ENCODE results near the gene CCDC175. TPM values are rescaled to one million over a fixed set of nuclear protein-coding genes. Genes with fewer than 3 reads are reported as not detected.

The CCDC175 gene
- total and polyA plus RNA-seq, 8 donors = not detected

DNA sequence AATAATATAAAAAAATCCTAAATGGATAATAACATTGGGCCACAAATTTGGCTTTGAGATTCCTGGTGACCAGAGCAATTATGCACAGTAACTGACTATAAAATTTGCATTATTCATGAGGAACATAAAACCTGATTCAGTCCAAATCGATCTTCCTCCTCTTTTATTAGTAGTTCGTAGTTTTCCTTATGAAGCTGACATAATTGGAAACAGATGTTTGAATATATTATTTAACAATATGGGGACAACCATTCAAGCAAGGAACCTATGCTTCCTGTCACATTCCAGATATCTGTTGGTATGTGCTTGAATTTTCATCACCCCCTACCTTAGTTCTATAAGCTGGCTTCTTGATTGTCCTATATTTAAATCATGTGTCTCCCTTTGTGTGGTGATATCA, 34.9 kb downstream of the CCDC175 start:
- no peak for DNase-seq
- 84 to 95% (median 94%) methylated on average over 2 of the region's 2 CpGs for whole genome bisulfite sequencing, 5 donors
- Histone ChIP-seq H3K4me3 (no peak overlapping the region), H3K27me3 (no peaks in the 10 kb centered on the region), H3K36me3 (no peaks in the 10 kb centered on the region), H3K4me1 (no peaks in the 10 kb centered on the region), H3K27ac (no peak overlapping the region), H3K9me3 (no peaks in the 10 kb centered on the region)
- TF ChIP-seq POLR2A (IDR thresholded peaks at IDR 0.05) (no peak), POLR2AphosphoS5 (IDR thresholded peaks at IDR 0.05) (no peak), EP300 (IDR thresholded peaks at IDR 0.05) (no peak)
- TF ChIP-seq, protein P1, sequence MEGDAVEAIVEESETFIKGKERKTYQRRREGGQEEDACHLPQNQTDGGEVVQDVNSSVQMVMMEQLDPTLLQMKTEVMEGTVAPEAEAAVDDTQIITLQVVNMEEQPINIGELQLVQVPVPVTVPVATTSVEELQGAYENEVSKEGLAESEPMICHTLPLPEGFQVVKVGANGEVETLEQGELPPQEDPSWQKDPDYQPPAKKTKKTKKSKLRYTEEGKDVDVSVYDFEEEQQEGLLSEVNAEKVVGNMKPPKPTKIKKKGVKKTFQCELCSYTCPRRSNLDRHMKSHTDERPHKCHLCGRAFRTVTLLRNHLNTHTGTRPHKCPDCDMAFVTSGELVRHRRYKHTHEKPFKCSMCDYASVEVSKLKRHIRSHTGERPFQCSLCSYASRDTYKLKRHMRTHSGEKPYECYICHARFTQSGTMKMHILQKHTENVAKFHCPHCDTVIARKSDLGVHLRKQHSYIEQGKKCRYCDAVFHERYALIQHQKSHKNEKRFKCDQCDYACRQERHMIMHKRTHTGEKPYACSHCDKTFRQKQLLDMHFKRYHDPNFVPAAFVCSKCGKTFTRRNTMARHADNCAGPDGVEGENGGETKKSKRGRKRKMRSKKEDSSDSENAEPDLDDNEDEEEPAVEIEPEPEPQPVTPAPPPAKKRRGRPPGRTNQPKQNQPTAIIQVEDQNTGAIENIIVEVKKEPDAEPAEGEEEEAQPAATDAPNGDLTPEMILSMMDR (IDR thresholded peaks at IDR 0.05) = no peak
- intact Hi-C loops (cut with DNase I; ENCODE audit: low total_unique reads) = no loop called here

DNA sequence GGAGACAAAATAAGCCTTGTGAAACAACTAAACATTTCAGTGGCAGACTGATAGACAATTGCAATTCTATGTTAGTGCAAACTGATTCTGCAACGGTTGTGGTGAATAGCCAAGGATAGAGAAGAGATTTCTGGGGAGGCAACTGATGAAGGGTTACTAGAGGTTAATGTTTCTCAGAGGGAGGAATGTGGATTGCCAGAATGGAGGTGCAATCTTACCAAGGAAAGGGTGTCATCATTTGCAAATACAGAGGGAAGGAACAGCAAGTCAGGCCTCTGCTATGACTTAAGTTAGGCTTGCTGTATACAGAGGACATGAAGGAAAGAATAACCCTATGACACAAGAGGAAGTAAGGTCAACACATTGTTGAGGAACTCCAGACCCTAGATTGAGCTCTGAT, 35.8 kb downstream of the CCDC175 start:
- Histone ChIP-seq H3K4me3 (no peak overlapping the region), H3K36me3 (no peaks in the 10 kb centered on the region), H3K9me3 (no peaks in the 10 kb centered on the region), H3K4me1 (no peaks in the 10 kb centered on the region), H3K27ac (no peak overlapping the region), H3K27me3 (no peaks in the 10 kb centered on the region)
- no peak for DNase-seq
- 21 to 48% (median 31%) methylated on average over 1 of the region's 1 CpG for WGBS, 5 donors
- intact Hi-C loops (cut with DNase I; ENCODE audit: low total_unique reads) = no loop called here
- TF ChIP-seq EP300 (IDR thresholded peaks at IDR 0.05) (no peak), POLR2AphosphoS5 (IDR thresholded peaks at IDR 0.05) (no peak), POLR2A (IDR thresholded peaks at IDR 0.05) (no peak)
- TF ChIP-seq, protein P1 (IDR thresholded peaks at IDR 0.05) = no peak

DNA sequence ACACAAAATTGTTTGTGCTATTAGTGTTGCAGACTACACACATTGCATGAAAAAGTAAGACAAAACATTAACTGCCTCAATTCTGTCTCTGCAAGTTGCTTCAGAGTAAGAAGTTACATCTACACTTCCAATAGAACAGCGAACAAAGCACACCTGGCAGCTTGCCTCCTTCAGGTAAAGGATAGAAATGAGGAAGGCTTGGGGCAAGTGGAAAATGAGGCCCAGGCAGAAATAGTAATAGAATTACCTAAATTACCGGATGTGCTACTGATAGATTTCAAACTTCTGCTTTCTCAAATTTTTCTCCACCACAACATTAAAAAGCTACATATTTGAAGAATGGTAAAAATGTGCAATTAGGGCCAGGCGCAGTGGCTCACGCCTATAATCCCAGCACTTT, 37.7 kb downstream of the CCDC175 start:
- Histone ChIP-seq H3K4me1 (no peaks in the 10 kb centered on the region), H3K36me3 (no peaks in the 10 kb centered on the region), H3K4me3 (no peak overlapping the region), H3K27ac (no peak overlapping the region), H3K9me3 (no peaks in the 10 kb centered on the region), H3K27me3 (no peaks in the 10 kb centered on the region)
- DNase-seq = no peak
- TF ChIP-seq POLR2AphosphoS5 (IDR thresholded peaks at IDR 0.05) (no peak), EP300 (IDR thresholded peaks at IDR 0.05) (no peak), POLR2A (IDR thresholded peaks at IDR 0.05) (no peak)
- TF ChIP-seq, protein P1 (IDR thresholded peaks at IDR 0.05) = no peak
- 82 to 93% (median 86%) methylated on average over 4 of the region's 4 CpGs for WGBS, 5 donors
- intact Hi-C loops (cut with DNase I; ENCODE audit: low total_unique reads) = no loop called here

DNA sequence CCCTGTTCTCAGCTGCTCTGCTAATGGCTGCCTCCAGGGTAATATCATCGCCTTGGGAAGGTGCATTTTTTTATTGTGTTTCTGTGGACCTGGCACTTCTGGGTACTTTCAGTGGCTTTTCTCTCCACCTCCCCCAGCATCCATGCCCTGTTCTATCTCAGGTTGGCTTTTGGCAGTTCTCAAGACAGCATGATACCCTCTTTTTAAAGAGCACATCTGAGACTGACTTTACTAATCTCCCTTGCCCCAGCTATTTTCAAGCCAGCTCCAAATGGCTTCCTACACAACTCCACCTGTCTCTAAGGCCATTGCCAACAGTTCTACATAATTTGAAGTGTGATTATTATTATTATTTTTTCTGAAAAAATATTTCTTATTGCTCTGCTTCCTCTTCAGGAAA, 39.1 kb downstream of the CCDC175 start:
- TF ChIP-seq, protein P1 (IDR thresholded peaks at IDR 0.05) = no peak
- TF ChIP-seq POLR2AphosphoS5 (IDR thresholded peaks at IDR 0.05) = no peak
- no peak for TF ChIP-seq POLR2A (IDR thresholded peaks at IDR 0.05)
- no peak for TF ChIP-seq EP300 (IDR thresholded peaks at IDR 0.05)
- H3K36me3 ChIP-seq = no peaks in the 10 kb centered on the region
- intact Hi-C loops (cut with DNase I; ENCODE audit: low total_unique reads) = no loop called here
- WGBS, 5 donors = 86 to 96% (median 88%) methylated on average over 1 of the region's 1 CpG
- H3K27ac ChIP-seq = no peak overlapping the region
- no peak for DNase-seq
- H3K9me3 ChIP-seq = no peaks in the 10 kb centered on the region
- no peaks in the 10 kb centered on the region for H3K4me1 ChIP-seq
- H3K27me3 ChIP-seq = no peaks in the 10 kb centered on the region
- H3K4me3 ChIP-seq = no peak overlapping the region
